Suppressor macrophage (primary cell): ENCODE measurements around the gene ARHGAP45.
A peak's percentile ranks its signal among the peaks of the same experiment; 100 is the strongest.
"Not testable (repeated sequence)": the region's sequence is repeated elsewhere in the genome, so short reads cannot be mapped to it uniquely, and the experiment has no call there.

Experiments
- DNase-seq, 4 experiments: peaks; one replicate each; pipeline ENCODE4 v3.0.0-alpha.2; 2020 to 2022

Gene ARHGAP45

GRCh38 chr19:1116726-1117581, 50.0 kb downstream of the ARHGAP45 start:
- DNase-seq: no peak

- DNase-seq: no peak
Measured at GRCh38 chr19:1117654-1118053, 50.7 kb downstream of the ARHGAP45 start.

GRCh38 chr19:1118999-1119398, 52.0 kb downstream of the ARHGAP45 start:
- DNase-seq: no peak

- DNase-seq: no peak
Measured at GRCh38 chr19:1119475-1120217, 52.7 kb downstream of the ARHGAP45 start.

GRCh38 chr19:1121395-1121794, 54.4 kb downstream of the ARHGAP45 start:
- DNase-seq: no peak

GRCh38 chr19:1122021-1122971, 55.3 kb downstream of the ARHGAP45 start:
- DNase-seq: no peak

GRCh38 chr19:1122972-1123363, 56.0 kb downstream of the ARHGAP45 start:
- DNase-seq: peak; percentile 71 to 85 (median 71)

GRCh38 chr19:1123381-1123780, 56.4 kb downstream of the ARHGAP45 start:
- DNase-seq: no peak

GRCh38 chr19:1123885-1124677, 57.1 kb downstream of the ARHGAP45 start:
- DNase-seq: no peak

GRCh38 chr19:1125601-1126467, 58.9 kb downstream of the ARHGAP45 start:
- DNase-seq: peak in 1 of 4 experiments; percentile 39

GRCh38 chr19:1126984-1127760, 60.2 kb downstream of the ARHGAP45 start:
- no peak for DNase-seq

GRCh38 chr19:1128106-1128505, 61.1 kb downstream of the ARHGAP45 start:
- DNase-seq: no peak

- not testable (repeated sequence) for DNase-seq
Measured at GRCh38 chr19:1129084-1129483, 62.1 kb downstream of the ARHGAP45 start.

- DNase-seq: no peak
Measured at GRCh38 chr19:1129535-1129934, 62.6 kb downstream of the ARHGAP45 start.

- peak in 1 of 4 experiments; percentile 36 for DNase-seq
Measured at GRCh38 chr19:1130771-1131717, 64.1 kb downstream of the ARHGAP45 start.

- DNase-seq: peak; percentile 93 to 97 (median 97)
Measured at GRCh38 chr19:1131718-1132551, 65.0 kb downstream of the ARHGAP45 start.

GRCh38 chr19:1132552-1133383, 65.8 kb downstream of the ARHGAP45 start:
- DNase-seq: peak in 3 of 4 experiments; percentile 35 to 54 (median 35)
